ENCODE data around the gene SHC3.

- no peak for TF ChIP-seq POLR2A (IDR thresholded peaks at IDR 0.05)
- no peak for TF ChIP-seq CTCF (IDR thresholded peaks at IDR 0.05)
These were observed 118.6 kb downstream of the SHC3 start for GRCh38 chr9:89059925-89060506.
